ENCODE data around the gene TLL1. TPM values are rescaled to one million over a fixed set of nuclear protein-coding genes. Genes with fewer than 3 reads are reported as not detected.

The TLL1 gene
- total RNA-seq, 4 donors from 2014 or later = 0.62 to 2.3 (median 1.1) TPM

- in situ Hi-C loops (cut with MboI; ENCODE audit: low sequenced_read_pairs in 4 of 4) = no loop called here
These were observed 99.7 kb downstream of the TLL1 start for GRCh38 chr4:165972747-165973146.

GRCh38 chr4:165982934-165983333 lies 109.9 kb downstream of the TLL1 start:
- DNase-seq (no peak), ATAC-seq (no peak)
- TF ChIP-seq POLR2A (IDR thresholded peaks at IDR 0.05) (no peak), CTCF (IDR thresholded peaks at IDR 0.05 in 4 of 5, conservative IDR thresholded peaks at IDR 0.05 in 1 of 5) (no peak)
- no peaks in the 10 kb centered on the region for H3K27me3 ChIP-seq
- in situ Hi-C loops (cut with MboI; ENCODE audit: low sequenced_read_pairs in 4 of 4) = no loop called here
- no peak overlapping the region for H3K27ac ChIP-seq
- no peaks in the 10 kb centered on the region for H3K4me1 ChIP-seq
- H3K9me3 ChIP-seq = no peaks in the 10 kb centered on the region
- H3K4me3 ChIP-seq = no peak overlapping the region
- no peaks in the 10 kb centered on the region for H3K36me3 ChIP-seq
- intact Hi-C loops (cut with DNase I; ENCODE audit: low total_unique reads) = no loop called here

More at GRCh38 chr4:165972747-165973146, 99.7 kb downstream of the TLL1 start:
- ATAC-seq (no peak), DNase-seq (no peak)
- no peak for TF ChIP-seq CTCF (IDR thresholded peaks at IDR 0.05 in 4 of 5, conservative IDR thresholded peaks at IDR 0.05 in 1 of 5)
- no peak for TF ChIP-seq POLR2A (IDR thresholded peaks at IDR 0.05)
- no peak overlapping the region for H3K4me3 ChIP-seq
- intact Hi-C loops (cut with DNase I; ENCODE audit: low total_unique reads) = no loop called here
- no peaks in the 10 kb centered on the region for H3K9me3 ChIP-seq
- H3K27ac ChIP-seq = no peak overlapping the region
- no peaks in the 10 kb centered on the region for H3K27me3 ChIP-seq
- no peaks in the 10 kb centered on the region for H3K4me1 ChIP-seq
- H3K36me3 ChIP-seq = no peaks in the 10 kb centered on the region

DNA sequence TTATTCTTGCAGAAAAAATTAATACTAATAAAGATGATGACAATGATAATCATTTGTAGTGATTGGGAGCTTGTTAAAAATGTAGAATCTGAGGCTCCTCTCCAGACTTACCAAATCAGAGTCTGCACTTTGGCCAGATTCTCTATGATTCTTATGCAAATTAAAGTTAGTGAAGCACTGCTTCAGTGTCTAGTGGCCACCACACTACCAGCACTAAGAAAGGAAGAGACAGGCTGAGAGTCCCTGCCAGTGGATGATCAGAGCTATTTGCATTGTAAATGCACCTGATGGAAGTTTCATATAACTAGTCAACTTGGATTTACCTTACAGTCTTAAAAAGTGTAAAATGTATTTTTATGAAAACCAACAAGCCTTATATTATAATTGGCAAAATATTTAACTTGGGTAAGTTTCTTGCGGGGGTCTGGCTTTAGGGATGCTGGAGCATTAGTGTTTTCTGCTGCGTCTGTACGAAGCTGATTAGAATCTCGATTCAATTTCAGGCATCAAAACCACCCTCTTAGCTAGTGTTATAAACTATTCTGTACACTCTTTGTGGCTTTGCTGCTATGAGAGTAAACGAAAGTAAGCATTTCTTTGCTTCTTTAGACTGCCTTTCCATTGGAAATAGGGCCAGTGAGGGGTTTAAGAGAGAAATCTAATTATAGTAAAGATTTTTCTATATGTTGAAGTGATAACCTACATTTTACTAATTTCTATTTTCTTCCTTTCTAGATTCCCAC lies 114.1 kb downstream of the TLL1 start:
- TF ChIP-seq POLR2A (IDR thresholded peaks at IDR 0.05) (no peak), CTCF (IDR thresholded peaks at IDR 0.05 in 4 of 5, conservative IDR thresholded peaks at IDR 0.05 in 1 of 5) (no peak)
- Histone ChIP-seq H3K27ac (no peak overlapping the region), H3K36me3 (no peaks in the 10 kb centered on the region), H3K4me1 (no peaks in the 10 kb centered on the region), H3K9me3 (no peaks in the 10 kb centered on the region), H3K27me3 (no peaks in the 10 kb centered on the region), H3K4me3 (no peak overlapping the region)
- ATAC-seq (no peak), DNase-seq (no peak)
- intact Hi-C loops (cut with DNase I; ENCODE audit: low total_unique reads) (no loop called here), in situ Hi-C loops (cut with MboI; ENCODE audit: low sequenced_read_pairs in 4 of 4) (no loop called here)

DNA sequence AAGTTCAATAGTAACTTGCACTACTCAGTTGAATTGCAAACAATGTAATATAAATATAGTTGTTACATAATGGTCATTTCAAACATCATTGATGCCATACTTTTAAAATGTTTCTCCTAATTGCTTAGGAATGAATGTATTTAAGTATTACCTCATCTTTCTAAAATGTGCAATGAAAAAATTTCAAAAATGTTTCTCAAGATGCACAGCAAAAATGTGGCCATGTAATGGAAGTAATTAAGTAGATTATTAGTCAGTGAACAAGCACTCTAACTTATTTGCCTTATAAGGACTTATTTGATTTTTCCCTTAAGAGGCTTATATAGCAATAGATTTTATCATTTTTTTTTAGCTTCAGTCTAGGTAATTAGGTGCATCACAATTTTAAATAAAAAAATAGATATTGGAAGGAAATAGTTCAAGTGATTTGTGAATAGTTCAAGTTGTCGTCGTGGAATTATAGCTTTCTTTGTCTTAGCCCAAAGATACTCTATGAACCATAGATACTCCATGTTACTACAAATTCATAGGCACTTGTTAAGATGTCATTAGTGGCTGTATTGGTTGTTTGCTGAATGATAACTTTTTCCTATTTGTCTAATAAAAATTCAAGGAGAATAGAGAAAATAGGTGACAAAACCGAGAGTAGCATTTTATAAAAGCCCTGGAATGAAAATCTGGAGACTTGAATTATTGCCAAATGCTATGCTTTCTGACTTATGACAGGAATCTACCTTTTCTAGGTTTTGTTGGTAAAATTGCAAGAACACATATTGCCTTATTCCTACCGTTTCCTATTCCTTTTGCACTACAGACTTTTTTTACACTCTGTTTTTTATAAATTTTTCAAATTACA lies 118.5 kb downstream of the TLL1 start:
- ATAC-seq (no peak), DNase-seq (no peak)
- TF ChIP-seq POLR2A (IDR thresholded peaks at IDR 0.05) = no peak
- no peak for TF ChIP-seq CTCF (IDR thresholded peaks at IDR 0.05 in 4 of 5, conservative IDR thresholded peaks at IDR 0.05 in 1 of 5)
- Histone ChIP-seq H3K27me3 (no peaks in the 10 kb centered on the region), H3K4me1 (no peaks in the 10 kb centered on the region), H3K27ac (no peak overlapping the region), H3K36me3 (no peaks in the 10 kb centered on the region), H3K9me3 (no peaks in the 10 kb centered on the region), H3K4me3 (no peak overlapping the region)
- in situ Hi-C loops (cut with MboI; ENCODE audit: low sequenced_read_pairs in 4 of 4) (no loop called here), intact Hi-C loops (cut with DNase I; ENCODE audit: low total_unique reads) (no loop called here)

Data from gastrocnemius medialis (tissue), 4 donors.